Measurements from ENCODE around the gene SOX1. TPM values are rescaled to one million over a fixed set of nuclear protein-coding genes. Genes with fewer than 3 reads are reported as not detected.

Gene SOX1
- total and polyA plus RNA-seq, 2 of the 13 experiments (the other 11 are each of a cell fraction or from before 2014, with no cell fraction given): not detected

DNA sequence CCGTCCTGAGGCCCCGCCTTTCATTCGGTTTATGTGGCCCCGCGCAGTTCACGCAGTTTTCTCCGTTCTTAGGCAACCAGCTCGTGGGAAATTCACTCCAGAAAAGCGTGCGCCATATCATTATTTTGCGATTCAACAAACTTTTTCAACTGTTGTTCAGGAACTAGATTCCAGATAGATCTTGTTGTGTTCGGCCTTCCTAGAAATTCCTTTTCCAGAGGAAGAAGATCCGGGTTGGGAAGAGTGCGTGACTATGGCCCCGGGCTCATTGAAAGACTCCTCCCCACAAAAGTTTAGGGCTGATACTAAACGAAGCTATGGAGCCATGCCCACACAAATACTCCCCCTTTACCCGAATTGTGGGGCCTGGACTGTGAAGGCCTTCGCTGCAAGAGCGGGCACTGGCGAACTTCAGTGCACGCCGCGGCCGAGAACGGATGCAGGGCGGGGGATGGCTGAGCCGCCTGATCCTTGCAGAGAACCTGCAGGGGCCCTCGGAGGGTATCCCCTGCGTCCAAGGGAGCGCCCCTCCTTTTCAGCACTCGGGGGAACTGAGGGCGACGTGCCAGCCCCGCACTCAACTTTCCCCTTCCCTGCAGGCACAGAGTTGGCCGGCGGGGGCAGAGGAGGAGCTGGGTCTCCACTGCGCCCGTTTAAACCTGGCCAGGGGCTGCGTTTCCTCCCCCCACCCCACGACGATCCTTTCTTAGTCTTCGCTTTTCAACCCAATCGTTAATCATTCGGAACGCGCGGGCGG is 904 bp upstream of the SOX1 start:
- intact Hi-C loops (cut with micrococcal nuclease; ENCODE audit: unreplicated experiment): no loop called here
- TF ChIP-seq ZNF615 (CRISPR knock-in tag; IDR thresholded peaks at IDR 0.05; ENCODE audit: borderline replicate concordance) (no peak), ZNF713 (CRISPR knock-in tag; IDR thresholded peaks at IDR 0.05) (no peak), ZNF484 (CRISPR knock-in tag; IDR thresholded peaks at IDR 0.05; ENCODE audit: borderline replicate concordance, low read depth) (no peak), TAF1 (CRISPR knock-in tag; IDR thresholded peaks at IDR 0.05) (no peak)
- CTCF ChIA-PET (ENCODE audit: low intra/inter-chr PET ratio, low total read pairs): no interaction called here
- DNase-seq (ENCODE audit: low spot score) (no peak), ATAC-seq (no peak), FAIRE-seq (no peak)
- H3K4me1 ChIP-seq (ENCODE audit: insufficient read depth, low read length): no peaks in the 10 kb centered on the region
- in situ Hi-C loops (cut with HindIII; ENCODE audit: extremely low pct_ligation_motif_present, low pct_unique_long_range_greater_than_20kb): no loop called here
- H3K4me3 ChIP-seq (replicated peaks in 1 of 3; ENCODE audit: insufficient read depth in 1 of 3, low read depth in 2 of 3, low read length in 3 of 3): no peak overlapping the region
- H4K20me1 ChIP-seq (ENCODE audit: insufficient read depth, low read length): no peaks in the 10 kb centered on the region
- H3K27me3 ChIP-seq (ENCODE audit: control insufficient read depth in 1 of 2, insufficient read depth in 2 of 2, low read length in 2 of 2): peaks cover under 1 to 31% of the 10 kb centered on the region in 2 experiments; a peak in 4 of 5 replicates
- BruUV-seq (replicated peaks): no TSS peak
- no peak overlapping the region for H3K9ac ChIP-seq (ENCODE audit: insufficient read depth, low read depth, low read length)
- H3K9me3 ChIP-seq (ENCODE audit: low read length): no peaks in the 10 kb centered on the region
- no peak overlapping the region for H2AFZ ChIP-seq (ENCODE audit: low read length)
- no peaks in the 10 kb centered on the region for H3K36me3 ChIP-seq (replicated peaks in 1 of 2; ENCODE audit: control insufficient read depth in 1 of 2, insufficient read depth in 2 of 2, low read length in 2 of 2)
- H3K27ac ChIP-seq (ENCODE audit: extremely low read length, insufficient read depth, low read length): no peak overlapping the region
- no peak overlapping the region for H3K4me2 ChIP-seq (ENCODE audit: low read depth, low read length)
- 62% methylated on average over 43 of the region's 48 CpGs for WGBS (ENCODE audit: low lambda C conversion rate)
- no peaks in the 10 kb centered on the region for H3K79me2 ChIP-seq (ENCODE audit: insufficient read depth, low read length)
- POLR2A ChIA-PET: no interaction called here

DNA sequence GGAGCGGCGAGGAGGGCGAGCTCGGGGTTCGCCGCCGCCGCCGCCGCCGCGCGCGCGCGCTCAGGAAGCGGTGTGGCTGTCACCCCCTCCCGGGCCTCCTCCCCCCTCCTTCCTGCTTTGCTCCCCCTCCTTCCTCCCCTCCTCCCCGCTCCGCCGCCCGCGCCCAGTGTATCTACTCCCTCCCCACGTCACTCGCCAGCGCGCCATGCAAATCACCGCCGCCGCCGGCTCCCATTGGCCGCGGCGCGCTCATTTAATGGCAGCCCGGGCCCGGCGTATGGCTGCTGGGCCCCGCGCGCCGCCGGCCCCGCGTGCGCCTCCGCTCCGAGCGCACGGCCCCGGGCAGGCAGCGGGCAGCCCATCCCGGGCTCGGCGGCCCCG is 335 bp upstream of the SOX1 start:
- in situ Hi-C loops (cut with HindIII; ENCODE audit: extremely low pct_ligation_motif_present, low pct_unique_long_range_greater_than_20kb) (no loop called here), intact Hi-C loops (cut with micrococcal nuclease; ENCODE audit: unreplicated experiment) (no loop called here)
- FAIRE-seq (no peak), DNase-seq (ENCODE audit: low spot score) (no peak), ATAC-seq (no peak)
- Histone ChIP-seq H3K4me2 (ENCODE audit: low read depth, low read length) (no peak overlapping the region), H3K4me3 (replicated peaks in 1 of 3; ENCODE audit: insufficient read depth in 1 of 3, low read depth in 2 of 3, low read length in 3 of 3) (no peak overlapping the region), H3K27ac (ENCODE audit: extremely low read length, insufficient read depth, low read length) (no peak overlapping the region), H3K79me2 (ENCODE audit: insufficient read depth, low read length) (no peaks in the 10 kb centered on the region), H3K9me3 (ENCODE audit: low read length) (no peaks in the 10 kb centered on the region), H3K27me3 (ENCODE audit: control insufficient read depth in 1 of 2, insufficient read depth in 2 of 2, low read length in 2 of 2) (peaks cover 0 to 31% of the 10 kb centered on the region in 2 experiments; a peak in 4 of 5 replicates), H4K20me1 (ENCODE audit: insufficient read depth, low read length) (no peaks in the 10 kb centered on the region), H3K36me3 (replicated peaks in 1 of 2; ENCODE audit: control insufficient read depth in 1 of 2, insufficient read depth in 2 of 2, low read length in 2 of 2) (no peaks in the 10 kb centered on the region), H2AFZ (ENCODE audit: low read length) (no peak overlapping the region), H3K4me1 (ENCODE audit: insufficient read depth, low read length) (no peaks in the 10 kb centered on the region), H3K9ac (ENCODE audit: insufficient read depth, low read depth, low read length) (no peak overlapping the region)
- WGBS (ENCODE audit: low lambda C conversion rate): 91% methylated on average over 56 of the region's 56 CpGs
- POLR2A ChIA-PET: no interaction called here
- CTCF ChIA-PET (ENCODE audit: low intra/inter-chr PET ratio, low total read pairs): no interaction called here
- no TSS peak for BruUV-seq (replicated peaks)
- TF ChIP-seq, protein P1, sequence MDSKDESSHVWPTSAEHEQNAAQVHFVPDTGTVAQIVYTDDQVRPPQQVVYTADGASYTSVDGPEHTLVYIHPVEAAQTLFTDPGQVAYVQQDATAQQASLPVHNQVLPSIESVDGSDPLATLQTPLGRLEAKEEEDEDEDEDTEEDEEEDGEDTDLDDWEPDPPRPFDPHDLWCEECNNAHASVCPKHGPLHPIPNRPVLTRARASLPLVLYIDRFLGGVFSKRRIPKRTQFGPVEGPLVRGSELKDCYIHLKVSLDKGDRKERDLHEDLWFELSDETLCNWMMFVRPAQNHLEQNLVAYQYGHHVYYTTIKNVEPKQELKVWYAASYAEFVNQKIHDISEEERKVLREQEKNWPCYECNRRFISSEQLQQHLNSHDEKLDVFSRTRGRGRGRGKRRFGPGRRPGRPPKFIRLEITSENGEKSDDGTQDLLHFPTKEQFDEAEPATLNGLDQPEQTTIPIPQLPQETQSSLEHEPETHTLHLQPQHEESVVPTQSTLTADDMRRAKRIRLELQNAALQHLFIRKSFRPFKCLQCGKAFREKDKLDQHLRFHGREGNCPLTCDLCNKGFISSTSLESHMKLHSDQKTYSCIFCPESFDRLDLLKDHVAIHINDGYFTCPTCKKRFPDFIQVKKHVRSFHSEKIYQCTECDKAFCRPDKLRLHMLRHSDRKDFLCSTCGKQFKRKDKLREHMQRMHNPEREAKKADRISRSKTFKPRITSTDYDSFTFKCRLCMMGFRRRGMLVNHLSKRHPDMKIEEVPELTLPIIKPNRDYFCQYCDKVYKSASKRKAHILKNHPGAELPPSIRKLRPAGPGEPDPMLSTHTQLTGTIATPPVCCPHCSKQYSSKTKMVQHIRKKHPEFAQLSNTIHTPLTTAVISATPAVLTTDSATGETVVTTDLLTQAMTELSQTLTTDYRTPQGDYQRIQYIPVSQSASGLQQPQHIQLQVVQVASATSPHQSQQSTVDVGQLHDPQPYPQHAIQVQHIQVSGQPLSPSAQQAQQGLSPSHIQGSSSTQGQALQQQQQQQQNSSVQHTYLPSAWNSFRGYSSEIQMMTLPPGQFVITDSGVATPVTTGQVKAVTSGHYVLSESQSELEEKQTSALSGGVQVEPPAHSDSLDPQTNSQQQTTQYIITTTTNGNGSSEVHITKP (CRISPR knock-in tag; IDR thresholded peaks at IDR 0.05; ENCODE audit: low read depth): no peak
- TF ChIP-seq, protein P2, sequence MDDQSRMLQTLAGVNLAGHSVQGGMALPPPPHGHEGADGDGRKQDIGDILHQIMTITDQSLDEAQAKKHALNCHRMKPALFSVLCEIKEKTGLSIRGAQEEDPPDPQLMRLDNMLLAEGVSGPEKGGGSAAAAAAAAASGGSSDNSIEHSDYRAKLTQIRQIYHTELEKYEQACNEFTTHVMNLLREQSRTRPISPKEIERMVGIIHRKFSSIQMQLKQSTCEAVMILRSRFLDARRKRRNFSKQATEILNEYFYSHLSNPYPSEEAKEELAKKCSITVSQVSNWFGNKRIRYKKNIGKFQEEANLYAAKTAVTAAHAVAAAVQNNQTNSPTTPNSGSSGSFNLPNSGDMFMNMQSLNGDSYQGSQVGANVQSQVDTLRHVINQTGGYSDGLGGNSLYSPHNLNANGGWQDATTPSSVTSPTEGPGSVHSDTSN (CRISPR knock-in tag; IDR thresholded peaks at IDR 0.05; ENCODE audit: borderline replicate concordance): no peak
- TF ChIP-seq NFRKB (IDR thresholded peaks at IDR 0.05) (no peak), SAFB2 (CRISPR knock-in tag; IDR thresholded peaks at IDR 0.05; ENCODE audit: borderline replicate concordance, low read depth) (no peak), XBP1 (CRISPR knock-in tag; IDR thresholded peaks at IDR 0.05) (no peak)
- TF ChIP-seq, protein P3, sequence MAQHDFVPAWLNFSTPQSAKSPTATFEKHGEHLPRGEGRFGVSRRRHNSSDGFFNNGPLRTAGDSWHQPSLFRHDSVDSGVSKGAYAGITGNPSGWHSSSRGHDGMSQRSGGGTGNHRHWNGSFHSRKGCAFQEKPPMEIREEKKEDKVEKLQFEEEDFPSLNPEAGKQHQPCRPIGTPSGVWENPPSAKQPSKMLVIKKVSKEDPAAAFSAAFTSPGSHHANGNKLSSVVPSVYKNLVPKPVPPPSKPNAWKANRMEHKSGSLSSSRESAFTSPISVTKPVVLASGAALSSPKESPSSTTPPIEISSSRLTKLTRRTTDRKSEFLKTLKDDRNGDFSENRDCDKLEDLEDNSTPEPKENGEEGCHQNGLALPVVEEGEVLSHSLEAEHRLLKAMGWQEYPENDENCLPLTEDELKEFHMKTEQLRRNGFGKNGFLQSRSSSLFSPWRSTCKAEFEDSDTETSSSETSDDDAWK (CRISPR knock-in tag; IDR thresholded peaks at IDR 0.05): no peak
